ENCODE data around the gene CD109. TPM values are rescaled to one million over a fixed set of nuclear protein-coding genes. Genes with fewer than 3 reads are reported as not detected.
A peak's percentile ranks its signal among the peaks of the same experiment; 100 is the strongest.
"Not testable (repeated sequence)": the region's sequence is repeated elsewhere in the genome, so short reads cannot be mapped to it uniquely, and the experiment has no call there.

The CD109 gene
- total RNA-seq, 2 experiments from 2014 or later = 12.2 to 12.4 TPM

GRCh38 chr6:73671911-73672685, 23.9 kb upstream of the CD109 start:
- H3K27ac Mint-ChIP-seq = no peak overlapping the region
- no peaks in the 10 kb centered on the region for H3K9me3 Mint-ChIP-seq
- H3K27me3 Mint-ChIP-seq = peaks cover 34% of the 10 kb centered on the region
- peaks cover 5% of the 10 kb centered on the region for H3K4me1 Mint-ChIP-seq
- no peak for DNase-seq
- no peaks in the 10 kb centered on the region for H3K36me3 Mint-ChIP-seq
- no peak overlapping the region for H3K4me3 Mint-ChIP-seq

- no peak overlapping the region for H3K4me3 Mint-ChIP-seq
- H3K36me3 Mint-ChIP-seq = no peaks in the 10 kb centered on the region
- no peaks in the 10 kb centered on the region for H3K9me3 Mint-ChIP-seq
- peak; percentile 63 for DNase-seq
- H3K27ac Mint-ChIP-seq = no peak overlapping the region
- peaks cover 36% of the 10 kb centered on the region for H3K27me3 Mint-ChIP-seq
- H3K4me1 Mint-ChIP-seq = peaks cover 2% of the 10 kb centered on the region
These were observed 20.4 kb upstream of the CD109 start for GRCh38 chr6:73675466-73676098.

- Mint-ChIP-seq H3K36me3 (no peaks in the 10 kb centered on the region), H3K27me3 (peaks cover 37% of the 10 kb centered on the region), H3K4me1 (peaks cover 2% of the 10 kb centered on the region), H3K27ac (no peak overlapping the region), H3K4me3 (no peak overlapping the region), H3K9me3 (peaks cover 5% of the 10 kb centered on the region)
- DNase-seq = no peak
These were observed 17.0 kb upstream of the CD109 start for GRCh38 chr6:73679009-73679408.

GRCh38 chr6:73679846-73680245, 16.2 kb upstream of the CD109 start:
- H3K36me3 Mint-ChIP-seq, H3K9me3 Mint-ChIP-seq, H3K27ac Mint-ChIP-seq, H3K4me3 Mint-ChIP-seq, DNase-seq, H3K4me1 Mint-ChIP-seq: not testable (repeated sequence)
- peaks cover 40% of the 10 kb centered on the region for H3K27me3 Mint-ChIP-seq

- Mint-ChIP-seq H3K4me1 (peaks cover 2% of the 10 kb centered on the region), H3K4me3 (no peak overlapping the region), H3K36me3 (no peaks in the 10 kb centered on the region), H3K27ac (no peak overlapping the region), H3K27me3 (peaks cover 40% of the 10 kb centered on the region), H3K9me3 (peaks cover 5% of the 10 kb centered on the region)
- DNase-seq = no peak
These were observed 15.6 kb upstream of the CD109 start for GRCh38 chr6:73680289-73680918.

- DNase-seq, H3K9me3 Mint-ChIP-seq, H3K36me3 Mint-ChIP-seq, H3K4me3 Mint-ChIP-seq, H3K4me1 Mint-ChIP-seq, H3K27ac Mint-ChIP-seq: not testable (repeated sequence)
- peaks cover 47% of the 10 kb centered on the region for H3K27me3 Mint-ChIP-seq
These were observed 12.4 kb upstream of the CD109 start for GRCh38 chr6:73683574-73683973.

- no peak for DNase-seq
- Mint-ChIP-seq H3K4me1 (peaks cover 6% of the 10 kb centered on the region), H3K27me3 (peaks cover 58% of the 10 kb centered on the region), H3K36me3 (no peaks in the 10 kb centered on the region), H3K4me3 (no peak overlapping the region), H3K9me3 (peaks cover 8% of the 10 kb centered on the region), H3K27ac (no peak overlapping the region)
These were observed 7.7 kb upstream of the CD109 start for GRCh38 chr6:73688351-73688750.

- no peak overlapping the region for H3K4me3 Mint-ChIP-seq
- peaks cover 15% of the 10 kb centered on the region for H3K4me1 Mint-ChIP-seq
- H3K9me3 Mint-ChIP-seq = peaks cover 6% of the 10 kb centered on the region
- DNase-seq = no peak
- H3K27me3 Mint-ChIP-seq = peaks cover 52% of the 10 kb centered on the region
- H3K36me3 Mint-ChIP-seq = no peaks in the 10 kb centered on the region
- H3K27ac Mint-ChIP-seq = no peak overlapping the region
These were observed 5.9 kb upstream of the CD109 start for GRCh38 chr6:73690056-73690455.

GRCh38 chr6:73691512-73691911, 4.5 kb upstream of the CD109 start:
- peaks cover 22% of the 10 kb centered on the region for H3K4me1 Mint-ChIP-seq
- DNase-seq = no peak
- H3K9me3 Mint-ChIP-seq = peaks cover 4% of the 10 kb centered on the region
- no peak overlapping the region for H3K27ac Mint-ChIP-seq
- no peak overlapping the region for H3K4me3 Mint-ChIP-seq
- H3K27me3 Mint-ChIP-seq = peaks cover 43% of the 10 kb centered on the region
- H3K36me3 Mint-ChIP-seq = no peaks in the 10 kb centered on the region

- peak; percentile 14 for DNase-seq
- H3K27me3 Mint-ChIP-seq = peaks cover 45% of the 10 kb centered on the region
- peaks cover 24% of the 10 kb centered on the region for H3K36me3 Mint-ChIP-seq
- H3K4me1 Mint-ChIP-seq = peaks cover 35% of the 10 kb centered on the region
- H3K27ac Mint-ChIP-seq = peak overlapping the region; percentile 91
- H3K9me3 Mint-ChIP-seq = peaks cover 4% of the 10 kb centered on the region
- peak overlapping the region; percentile 84 for H3K4me3 Mint-ChIP-seq
These were observed 1.1 kb upstream of the CD109 start for GRCh38 chr6:73694711-73695411.

- no peak for DNase-seq
- H3K27me3 Mint-ChIP-seq = peaks cover 46% of the 10 kb centered on the region
- peaks cover 32% of the 10 kb centered on the region for H3K36me3 Mint-ChIP-seq
These were observed 1.1 kb downstream of the CD109 start for GRCh38 chr6:73696966-73697655.

GRCh38 chr6:73699676-73700459, 3.9 kb downstream of the CD109 start:
- Mint-ChIP-seq H3K4me1 (peaks cover 27% of the 10 kb centered on the region), H3K27me3 (peaks cover 44% of the 10 kb centered on the region), H3K27ac (no peak overlapping the region), H3K36me3 (peaks cover 40% of the 10 kb centered on the region), H3K4me3 (no peak overlapping the region), H3K9me3 (no peaks in the 10 kb centered on the region)
- no peak for DNase-seq

More at GRCh38 chr6:73696966-73697655, 1.1 kb downstream of the CD109 start:
- Mint-ChIP-seq H3K27ac (peak overlapping the region; percentile 91), H3K4me3 (peak overlapping the region; percentile 84), H3K4me1 (peaks cover 29% of the 10 kb centered on the region), H3K9me3 (peaks cover 4% of the 10 kb centered on the region)

GRCh38 chr6:73702444-73702843, 6.4 kb downstream of the CD109 start:
- DNase-seq = no peak
- Mint-ChIP-seq H3K4me3 (no peak overlapping the region), H3K36me3 (peaks cover 34% of the 10 kb centered on the region), H3K4me1 (peaks cover 12% of the 10 kb centered on the region), H3K9me3 (no peaks in the 10 kb centered on the region), H3K27me3 (peaks cover 44% of the 10 kb centered on the region), H3K27ac (no peak overlapping the region)

- peaks cover 36% of the 10 kb centered on the region for H3K27me3 Mint-ChIP-seq
- H3K36me3 Mint-ChIP-seq = peaks cover 27% of the 10 kb centered on the region
- DNase-seq = no peak
- H3K9me3 Mint-ChIP-seq = no peaks in the 10 kb centered on the region
- H3K4me3 Mint-ChIP-seq = no peak overlapping the region
- H3K27ac Mint-ChIP-seq = no peak overlapping the region
- peaks cover 8% of the 10 kb centered on the region for H3K4me1 Mint-ChIP-seq
These were observed 7.5 kb downstream of the CD109 start for GRCh38 chr6:73703466-73703865.
